GM23338 (cell line): Measurements from ENCODE around the gene IRF2BPL. TPM values are rescaled to one million over a fixed set of nuclear protein-coding genes. Genes with fewer than 3 reads are reported as not detected.

Source experiments
- ATAC-seq: fragments of 200-7000 bp; cut with Tn5 transposase; 3 replicates; pipeline ENCODE4 v1.9.1; 2020
- DNase-seq: peaks from one replicate; pipeline ENCODE4 v3.0.0-alpha.2; 2015; ENCODE audit warnings: low spot score
- H2AFZ ChIP-seq: fragments of 200-600 bp; sonication (generic); 2 replicates; pipeline ENCODE4 v1.8.0; 2016; ENCODE audit warnings: antibody characterized with exemption, mild to moderate bottlenecking, moderate library complexity
- H3F3A ChIP-seq: fragments of 200-600 bp; sonication (generic); replicated peaks from 2 replicates; pipeline ENCODE4 v1.8.0; 2017; ENCODE audit warnings: antibody characterized with exemption, mixed run types, low read depth
- H3K27ac ChIP-seq: fragments of 200-600 bp; sonication (generic); 2 replicates; pipeline ENCODE4 v1.6.1; 2016; ENCODE audit warnings: low read depth
- H3K27me3 ChIP-seq: fragments of 200-600 bp; sonication (generic); 2 replicates; pipeline ENCODE4 v1.8.0; 2016; ENCODE audit warnings: mild to moderate bottlenecking, mixed run types, moderate library complexity; ENCODE audit not compliant: insufficient read depth
- H3K36me3 ChIP-seq: fragments of 200-600 bp; sonication (generic); 2 replicates; pipeline ENCODE4 v1.8.0; 2016; ENCODE audit warnings: mild to moderate bottlenecking; ENCODE audit not compliant: insufficient read depth
- H3K4me1 ChIP-seq: fragments of 200-600 bp; sonication (generic); 2 replicates; pipeline ENCODE4 v1.8.0; 2016; ENCODE audit warnings: mild to moderate bottlenecking, moderate library complexity; ENCODE audit not compliant: insufficient read depth
- H3K4me2 ChIP-seq: fragments of 200-600 bp; sonication (generic); 2 replicates; pipeline ENCODE4 v1.7.1; 2017; ENCODE audit warnings: mixed run types
- H3K4me3 ChIP-seq: fragments of 200-600 bp; sonication (generic); 2 replicates; pipeline ENCODE4 v1.6.1; 2016; ENCODE audit warnings: mixed run types
- H3K79me2 ChIP-seq: fragments of 200-600 bp; sonication (generic); replicated peaks from 2 replicates; pipeline ENCODE4 v1.8.0; 2017; ENCODE audit warnings: mild to moderate bottlenecking; ENCODE audit not compliant: insufficient read depth
- H3K9me2 ChIP-seq: fragments of 200-600 bp; sonication (generic); 2 replicates; pipeline ENCODE4 v1.8.0; 2017; ENCODE audit not compliant: insufficient read depth
- H4K20me1 ChIP-seq: fragments of 200-600 bp; sonication (generic); replicated peaks from 2 replicates; pipeline ENCODE4 v1.8.0; 2017; ENCODE audit warnings: mild to moderate bottlenecking; ENCODE audit not compliant: insufficient read depth
- H3K27ac Mint-ChIP-seq: 2 replicates; pipeline ENCODE4 v1.8.0; 2020; ENCODE audit warnings: inconsistent platforms, mild to moderate bottlenecking, moderate library complexity, mixed read lengths
- H3K27me3 Mint-ChIP-seq: 3 replicates; pipeline ENCODE4 v1.8.0; 2022; ENCODE audit warnings: low read depth, mild to moderate bottlenecking, moderate library complexity, mixed read lengths, inconsistent platforms; ENCODE audit not compliant: insufficient read depth, poor library complexity
- H3K36me3 Mint-ChIP-seq: 3 replicates; pipeline ENCODE4 v1.8.0; 2021; ENCODE audit warnings: low read depth, mild to moderate bottlenecking, inconsistent platforms, moderate library complexity, mixed read lengths
- H3K4me1 Mint-ChIP-seq: 3 replicates; pipeline ENCODE4 v1.8.0; 2020; ENCODE audit warnings: mild to moderate bottlenecking, inconsistent platforms, mixed read lengths
- H3K4me3 Mint-ChIP-seq: 3 replicates; pipeline ENCODE4 v1.8.0; 2021; ENCODE audit warnings: moderate library complexity, mild to moderate bottlenecking, inconsistent platforms, mixed read lengths
- H3K9me3 Mint-ChIP-seq: 3 replicates; pipeline ENCODE4 v1.8.0; 2020; ENCODE audit warnings: moderate library complexity, mild to moderate bottlenecking, inconsistent platforms, mixed read lengths
- CREB1 ChIP-seq: fragments of 250-450 bp; sonication (Bioruptor Pico); IDR thresholded peaks from 2 replicates; pipeline ENCODE4 v1.5.0; 2020; ENCODE audit warnings: low read depth, mild to moderate bottlenecking, moderate library complexity
- EZH2 ChIP-seq: fragments of 200-600 bp; sonication (generic); IDR thresholded peaks from one replicate; pipeline ENCODE4 v1.8.0; 2017; ENCODE audit warnings: antibody characterized with exemption, mild to moderate bottlenecking, low read depth; ENCODE audit not compliant: unreplicated experiment
- JUNB ChIP-seq: IDR thresholded peaks from one replicate; pipeline ENCODE4 v1.6.1; 2016; ENCODE audit warnings: antibody characterized with exemption; ENCODE audit not compliant: unreplicated experiment
- POLR2AphosphoS5 ChIP-seq: IDR thresholded peaks from 2 replicates; pipeline ENCODE4 v1.6.1; 2016; ENCODE audit warnings: antibody characterized with exemption, low read depth
- STAT1 ChIP-seq: IDR thresholded peaks from one replicate; pipeline ENCODE4 v1.6.1; 2016; ENCODE audit warnings: antibody characterized with exemption; ENCODE audit not compliant: unreplicated experiment
- ZNF114 ChIP-seq: fragments of 250-450 bp; sonication (Bioruptor Pico); IDR thresholded peaks from 2 replicates; pipeline ENCODE4 v1.5.0; 2020; ENCODE audit warnings: mild to moderate bottlenecking, moderate library complexity
- polyA plus RNA-seq: library from polyadenylated mRNA; unstranded; fragments of >200 nt; fragmentation: Nextera tagmentation; extraction: Ambion mirVana; gene quantifications from 2 replicates; pipeline ENCODE4 v1.2.1, GENCODE V29; 2016
- total RNA-seq: library from RNA; depleted of rRNA; stranded (reverse); fragments of >200 nt; shearing (Covaris generic); gene quantifications from 2 replicates; pipeline ENCODE4 v1.2.3, GENCODE V29; 2014
- TF ChIP-seq, protein P1 (sequence below): fragments of 250-450 bp; sonication (Bioruptor Pico); IDR thresholded peaks from 2 replicates; pipeline ENCODE4 v1.5.0; 2020; ENCODE audit warnings: mild to moderate bottlenecking, moderate library complexity
- TF ChIP-seq, protein P2 (sequence below): IDR thresholded peaks from 2 replicates; pipeline ENCODE4 v1.6.1; 2016; ENCODE audit warnings: antibody characterized with exemption
- TF ChIP-seq, protein P3 (sequence below), 2 experiments: fragments of 200-600 bp in 1 of 2; sonication (generic) in 1 of 2; conservative IDR thresholded peaks; 2 replicates each; pipeline versions ENCODE4 v1.5.1 to v1.6.1; 2016 to 2017; ENCODE audit warnings: antibody characterized with exemption in 2 of 2, low read depth in 2 of 2, mild to moderate bottlenecking in 2 of 2, moderate library complexity in 1 of 2

The IRF2BPL gene
- total and polyA plus RNA-seq, 2 experiments from 2014 or later: 11.2 to 119 TPM

DNA sequence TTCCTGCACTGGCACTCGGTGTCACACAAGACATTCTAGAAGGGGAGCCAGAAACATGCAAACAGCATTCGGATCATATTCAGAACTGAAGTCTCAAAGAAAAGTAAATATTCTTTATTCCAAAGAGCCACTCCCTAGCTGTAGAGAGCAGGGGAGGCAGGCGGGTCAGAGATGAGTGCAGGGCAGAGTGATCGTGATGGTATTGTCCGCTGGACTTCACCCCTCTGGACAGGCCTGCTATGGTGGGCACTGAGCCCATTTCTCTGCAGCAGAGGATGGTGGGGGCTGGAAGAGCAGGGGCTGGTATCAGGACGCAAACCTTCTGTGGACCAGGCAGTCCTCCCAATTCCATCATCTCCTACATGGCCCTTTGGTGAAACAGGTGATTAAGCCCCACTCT lies 25.6 kb downstream of the IRF2BPL start (continued):
- TF ChIP-seq, protein P1, sequence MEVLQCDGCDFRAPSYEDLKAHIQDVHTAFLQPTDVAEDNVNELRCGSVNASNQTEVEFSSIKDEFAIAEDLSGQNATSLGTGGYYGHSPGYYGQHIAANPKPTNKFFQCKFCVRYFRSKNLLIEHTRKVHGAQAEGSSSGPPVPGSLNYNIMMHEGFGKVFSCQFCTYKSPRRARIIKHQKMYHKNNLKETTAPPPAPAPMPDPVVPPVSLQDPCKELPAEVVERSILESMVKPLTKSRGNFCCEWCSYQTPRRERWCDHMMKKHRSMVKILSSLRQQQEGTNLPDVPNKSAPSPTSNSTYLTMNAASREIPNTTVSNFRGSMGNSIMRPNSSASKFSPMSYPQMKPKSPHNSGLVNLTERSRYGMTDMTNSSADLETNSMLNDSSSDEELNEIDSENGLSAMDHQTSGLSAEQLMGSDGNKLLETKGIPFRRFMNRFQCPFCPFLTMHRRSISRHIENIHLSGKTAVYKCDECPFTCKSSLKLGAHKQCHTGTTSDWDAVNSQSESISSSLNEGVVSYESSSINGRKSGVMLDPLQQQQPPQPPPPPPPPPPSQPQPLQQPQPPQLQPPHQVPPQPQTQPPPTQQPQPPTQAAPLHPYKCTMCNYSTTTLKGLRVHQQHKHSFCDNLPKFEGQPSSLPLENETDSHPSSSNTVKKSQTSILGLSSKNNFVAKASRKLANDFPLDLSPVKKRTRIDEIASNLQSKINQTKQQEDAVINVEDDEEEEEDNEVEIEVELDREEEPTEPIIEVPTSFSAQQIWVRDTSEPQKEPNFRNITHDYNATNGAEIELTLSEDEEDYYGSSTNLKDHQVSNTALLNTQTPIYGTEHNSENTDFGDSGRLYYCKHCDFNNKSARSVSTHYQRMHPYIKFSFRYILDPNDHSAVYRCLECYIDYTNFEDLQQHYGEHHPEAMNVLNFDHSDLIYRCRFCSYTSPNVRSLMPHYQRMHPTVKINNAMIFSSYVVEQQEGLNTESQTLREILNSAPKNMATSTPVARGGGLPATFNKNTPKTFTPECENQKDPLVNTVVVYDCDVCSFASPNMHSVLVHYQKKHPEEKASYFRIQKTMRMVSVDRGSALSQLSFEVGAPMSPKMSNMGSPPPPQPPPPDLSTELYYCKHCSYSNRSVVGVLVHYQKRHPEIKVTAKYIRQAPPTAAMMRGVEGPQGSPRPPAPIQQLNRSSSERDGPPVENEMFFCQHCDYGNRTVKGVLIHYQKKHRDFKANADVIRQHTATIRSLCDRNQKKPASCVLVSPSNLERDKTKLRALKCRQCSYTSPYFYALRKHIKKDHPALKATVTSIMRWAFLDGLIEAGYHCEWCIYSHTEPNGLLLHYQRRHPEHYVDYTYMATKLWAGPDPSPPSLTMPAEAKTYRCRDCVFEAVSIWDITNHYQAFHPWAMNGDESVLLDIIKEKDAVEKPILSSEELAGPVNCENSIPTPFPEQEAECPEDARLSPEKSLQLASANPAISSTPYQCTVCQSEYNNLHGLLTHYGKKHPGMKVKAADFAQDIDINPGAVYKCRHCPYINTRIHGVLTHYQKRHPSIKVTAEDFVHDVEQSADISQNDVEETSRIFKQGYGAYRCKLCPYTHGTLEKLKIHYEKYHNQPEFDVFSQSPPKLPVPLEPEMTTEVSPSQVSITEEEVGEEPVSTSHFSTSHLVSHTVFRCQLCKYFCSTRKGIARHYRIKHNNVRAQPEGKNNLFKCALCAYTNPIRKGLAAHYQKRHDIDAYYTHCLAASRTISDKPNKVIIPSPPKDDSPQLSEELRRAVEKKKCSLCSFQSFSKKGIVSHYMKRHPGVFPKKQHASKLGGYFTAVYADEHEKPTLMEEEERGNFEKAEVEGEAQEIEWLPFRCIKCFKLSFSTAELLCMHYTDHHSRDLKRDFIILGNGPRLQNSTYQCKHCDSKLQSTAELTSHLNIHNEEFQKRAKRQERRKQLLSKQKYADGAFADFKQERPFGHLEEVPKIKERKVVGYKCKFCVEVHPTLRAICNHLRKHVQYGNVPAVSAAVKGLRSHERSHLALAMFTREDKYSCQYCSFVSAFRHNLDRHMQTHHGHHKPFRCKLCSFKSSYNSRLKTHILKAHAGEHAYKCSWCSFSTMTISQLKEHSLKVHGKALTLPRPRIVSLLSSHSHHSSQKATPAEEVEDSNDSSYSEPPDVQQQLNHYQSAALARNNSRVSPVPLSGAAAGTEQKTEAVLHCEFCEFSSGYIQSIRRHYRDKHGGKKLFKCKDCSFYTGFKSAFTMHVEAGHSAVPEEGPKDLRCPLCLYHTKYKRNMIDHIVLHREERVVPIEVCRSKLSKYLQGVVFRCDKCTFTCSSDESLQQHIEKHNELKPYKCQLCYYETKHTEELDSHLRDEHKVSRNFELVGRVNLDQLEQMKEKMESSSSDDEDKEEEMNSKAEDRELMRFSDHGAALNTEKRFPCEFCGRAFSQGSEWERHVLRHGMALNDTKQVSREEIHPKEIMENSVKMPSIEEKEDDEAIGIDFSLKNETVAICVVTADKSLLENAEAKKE (CRISPR knock-in tag): no peak

DNA sequence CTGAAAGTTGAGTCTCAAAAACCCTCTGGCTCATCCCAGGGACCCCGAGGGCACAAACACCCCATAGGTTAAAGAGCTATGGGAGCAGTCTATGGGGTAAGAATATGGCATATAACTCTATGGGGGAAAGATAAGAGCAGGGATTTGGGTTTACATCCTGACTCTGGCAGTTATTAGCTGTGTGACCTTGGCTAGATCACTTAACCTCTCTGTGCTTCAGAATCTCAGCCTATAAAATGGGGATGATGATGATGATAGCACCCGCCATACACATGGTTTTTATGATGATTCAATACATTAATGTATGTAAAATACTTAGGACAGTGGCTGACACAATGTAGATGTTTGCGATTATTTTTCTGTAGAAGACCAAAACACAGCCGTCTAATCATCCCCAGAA lies 26.2 kb downstream of the IRF2BPL start:
- TF ChIP-seq, protein P2, sequence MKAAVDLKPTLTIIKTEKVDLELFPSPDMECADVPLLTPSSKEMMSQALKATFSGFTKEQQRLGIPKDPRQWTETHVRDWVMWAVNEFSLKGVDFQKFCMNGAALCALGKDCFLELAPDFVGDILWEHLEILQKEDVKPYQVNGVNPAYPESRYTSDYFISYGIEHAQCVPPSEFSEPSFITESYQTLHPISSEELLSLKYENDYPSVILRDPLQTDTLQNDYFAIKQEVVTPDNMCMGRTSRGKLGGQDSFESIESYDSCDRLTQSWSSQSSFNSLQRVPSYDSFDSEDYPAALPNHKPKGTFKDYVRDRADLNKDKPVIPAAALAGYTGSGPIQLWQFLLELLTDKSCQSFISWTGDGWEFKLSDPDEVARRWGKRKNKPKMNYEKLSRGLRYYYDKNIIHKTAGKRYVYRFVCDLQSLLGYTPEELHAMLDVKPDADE: no peak
- TF ChIP-seq EZH2: no peak
- TF ChIP-seq, protein P3, sequence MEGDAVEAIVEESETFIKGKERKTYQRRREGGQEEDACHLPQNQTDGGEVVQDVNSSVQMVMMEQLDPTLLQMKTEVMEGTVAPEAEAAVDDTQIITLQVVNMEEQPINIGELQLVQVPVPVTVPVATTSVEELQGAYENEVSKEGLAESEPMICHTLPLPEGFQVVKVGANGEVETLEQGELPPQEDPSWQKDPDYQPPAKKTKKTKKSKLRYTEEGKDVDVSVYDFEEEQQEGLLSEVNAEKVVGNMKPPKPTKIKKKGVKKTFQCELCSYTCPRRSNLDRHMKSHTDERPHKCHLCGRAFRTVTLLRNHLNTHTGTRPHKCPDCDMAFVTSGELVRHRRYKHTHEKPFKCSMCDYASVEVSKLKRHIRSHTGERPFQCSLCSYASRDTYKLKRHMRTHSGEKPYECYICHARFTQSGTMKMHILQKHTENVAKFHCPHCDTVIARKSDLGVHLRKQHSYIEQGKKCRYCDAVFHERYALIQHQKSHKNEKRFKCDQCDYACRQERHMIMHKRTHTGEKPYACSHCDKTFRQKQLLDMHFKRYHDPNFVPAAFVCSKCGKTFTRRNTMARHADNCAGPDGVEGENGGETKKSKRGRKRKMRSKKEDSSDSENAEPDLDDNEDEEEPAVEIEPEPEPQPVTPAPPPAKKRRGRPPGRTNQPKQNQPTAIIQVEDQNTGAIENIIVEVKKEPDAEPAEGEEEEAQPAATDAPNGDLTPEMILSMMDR (conservative IDR thresholded peaks at IDR 0.05; ENCODE audit: low read depth in 2 of 2): no peak
- no peak for TF ChIP-seq POLR2AphosphoS5
- TF ChIP-seq STAT1: no peak
- TF ChIP-seq CREB1 (CRISPR knock-in tag): no peak
- TF ChIP-seq ZNF114 (CRISPR knock-in tag): no peak
- no peak for TF ChIP-seq JUNB
- no peak overlapping the region for H3K27ac Mint-ChIP-seq

More for the DNA sequence above, 26.2 kb downstream of the IRF2BPL start:
- Histone ChIP-seq H3K27me3 (no peaks in the 10 kb centered on the region), H3F3A (0 out of 2 replicates have a peak, but pooled peaks cover 3% of the 10 kb centered on the region), H2AFZ (no peak overlapping the region), H3K36me3 (no peaks in the 10 kb centered on the region), H3K4me2 (no peak overlapping the region), H4K20me1 (no peaks in the 10 kb centered on the region), H3K4me3 (no peak overlapping the region), H3K27ac (no peak overlapping the region), H3K4me1 (peaks cover 38% of the 10 kb centered on the region), H3K79me2 (no peaks in the 10 kb centered on the region), H3K9me2 (no peaks in the 10 kb centered on the region)
- H3K4me1 Mint-ChIP-seq: peaks cover 50% of the 10 kb centered on the region
- no peaks in the 10 kb centered on the region for H3K9me3 Mint-ChIP-seq
- no peak overlapping the region for H3K4me3 Mint-ChIP-seq
- ATAC-seq: no peak
- H3K36me3 Mint-ChIP-seq: no peaks in the 10 kb centered on the region
- peaks cover 9% of the 10 kb centered on the region for H3K27me3 Mint-ChIP-seq
- DNase-seq: no peak
